Measurements from ENCODE around the gene NRXN2.

The NRXN2 gene

GRCh38 chr11:64751136-64751535 lies 28.1 kb upstream of the NRXN2 start:
- H3K27ac ChIP-seq, result no peak overlapping the region
- H3K79me2 ChIP-seq (ENCODE audit: insufficient read depth, low read depth), result no peaks in the 10 kb centered on the region
- no peaks in the 10 kb centered on the region for H4K20me1 ChIP-seq (ENCODE audit: insufficient read depth)
- H3K4me3 ChIP-seq (IDR thresholded peaks at IDR 0.05; ENCODE audit: insufficient read depth, low read depth, low read length), result no peak overlapping the region
- no peak overlapping the region for H2AFZ ChIP-seq (ENCODE audit: low read depth)
- H3K36me3 ChIP-seq (ENCODE audit: insufficient read depth), result no peaks in the 10 kb centered on the region
- H3K4me2 ChIP-seq, result no peak overlapping the region
- no peak for TF ChIP-seq CTCF (conservative IDR thresholded peaks at IDR 0.05; ENCODE audit: low read depth, low read length)
- no peak overlapping the region for H3K9ac ChIP-seq
- peaks cover 5% of the 10 kb centered on the region for H3K4me1 ChIP-seq (ENCODE audit: low read depth, poor library complexity, severe bottlenecking)
- no peaks in the 10 kb centered on the region for H3K27me3 ChIP-seq (ENCODE audit: insufficient read depth, low read depth)

- no peak overlapping the region for H3K4me2 ChIP-seq
- H3K79me2 ChIP-seq (ENCODE audit: insufficient read depth, low read depth), result no peaks in the 10 kb centered on the region
- peaks cover 4% of the 10 kb centered on the region for H3K4me1 ChIP-seq (ENCODE audit: low read depth, poor library complexity, severe bottlenecking)
- no peak overlapping the region for H3K4me3 ChIP-seq (IDR thresholded peaks at IDR 0.05; ENCODE audit: insufficient read depth, low read depth, low read length)
- peaks cover 4% of the 10 kb centered on the region; the same call in 1 of the 2 replicates for H3K27me3 ChIP-seq (ENCODE audit: insufficient read depth, low read depth)
- H3K36me3 ChIP-seq (ENCODE audit: insufficient read depth), result no peaks in the 10 kb centered on the region
- no peak overlapping the region for H2AFZ ChIP-seq (ENCODE audit: low read depth)
- H3K27ac ChIP-seq, result no peak overlapping the region
- TF ChIP-seq CTCF (conservative IDR thresholded peaks at IDR 0.05; ENCODE audit: low read depth, low read length), result no peak
- H3K9ac ChIP-seq, result no peak overlapping the region
- no peaks in the 10 kb centered on the region for H4K20me1 ChIP-seq (ENCODE audit: insufficient read depth)
Observed at GRCh38 chr11:64750361-64751054, 27.5 kb upstream of the NRXN2 start.

- H3K4me2 ChIP-seq, result no peak overlapping the region
Observed at GRCh38 chr11:64747961-64748665, 25.1 kb upstream of the NRXN2 start.

GRCh38 chr11:64746486-64746885 lies 23.5 kb upstream of the NRXN2 start:
- Histone ChIP-seq H3K4me1 (ENCODE audit: low read depth, poor library complexity, severe bottlenecking) (peaks cover 31% of the 10 kb centered on the region), H3K4me3 (IDR thresholded peaks at IDR 0.05; ENCODE audit: insufficient read depth, low read depth, low read length) (no peak overlapping the region), H3K27ac (no peak overlapping the region), H3K9ac (no peak overlapping the region), H3K79me2 (ENCODE audit: insufficient read depth, low read depth) (no peaks in the 10 kb centered on the region), H3K27me3 (ENCODE audit: insufficient read depth, low read depth) (peaks cover 41% of the 10 kb centered on the region), H4K20me1 (ENCODE audit: insufficient read depth) (no peaks in the 10 kb centered on the region), H2AFZ (ENCODE audit: low read depth) (no peak overlapping the region), H3K4me2 (no peak overlapping the region), H3K36me3 (ENCODE audit: insufficient read depth) (no peaks in the 10 kb centered on the region)
- TF ChIP-seq CTCF (conservative IDR thresholded peaks at IDR 0.05; ENCODE audit: low read depth, low read length), result no peak

More at GRCh38 chr11:64747961-64748665, 25.1 kb upstream of the NRXN2 start:
- Histone ChIP-seq H3K4me3 (IDR thresholded peaks at IDR 0.05; ENCODE audit: insufficient read depth, low read depth, low read length) (no peak overlapping the region), H3K27ac (no peak overlapping the region), H3K79me2 (ENCODE audit: insufficient read depth, low read depth) (no peaks in the 10 kb centered on the region), H3K4me1 (ENCODE audit: low read depth, poor library complexity, severe bottlenecking) (peaks cover 20% of the 10 kb centered on the region), H2AFZ (ENCODE audit: low read depth) (no peak overlapping the region), H3K9ac (no peak overlapping the region), H4K20me1 (ENCODE audit: insufficient read depth) (no peaks in the 10 kb centered on the region), H3K36me3 (ENCODE audit: insufficient read depth) (no peaks in the 10 kb centered on the region), H3K27me3 (ENCODE audit: insufficient read depth, low read depth) (peaks cover 24% of the 10 kb centered on the region)
- TF ChIP-seq CTCF (conservative IDR thresholded peaks at IDR 0.05; ENCODE audit: low read depth, low read length), result no peak

All from KMS-11 (cell line).